Activated naive CD4-positive, alpha-beta T cell treated with anti-CD3 and anti-CD28 coated beads, Interleukin-2, amount 10 ng/mL, durations not matched to agents 5 hours and 36 hours (primary cell): ENCODE data around the gene PRAMEF11. TPM values are rescaled to one million over a fixed set of nuclear protein-coding genes. Genes with fewer than 3 reads are reported as not detected.

Experiments
- total RNA-seq, 2 experiments: library from RNA; stranded (reverse); gene quantifications; one replicate each; pipeline ENCODE4 v1.2.3, GENCODE V29; 2021

Gene PRAMEF11
- total RNA-seq, result not detected

DNA sequence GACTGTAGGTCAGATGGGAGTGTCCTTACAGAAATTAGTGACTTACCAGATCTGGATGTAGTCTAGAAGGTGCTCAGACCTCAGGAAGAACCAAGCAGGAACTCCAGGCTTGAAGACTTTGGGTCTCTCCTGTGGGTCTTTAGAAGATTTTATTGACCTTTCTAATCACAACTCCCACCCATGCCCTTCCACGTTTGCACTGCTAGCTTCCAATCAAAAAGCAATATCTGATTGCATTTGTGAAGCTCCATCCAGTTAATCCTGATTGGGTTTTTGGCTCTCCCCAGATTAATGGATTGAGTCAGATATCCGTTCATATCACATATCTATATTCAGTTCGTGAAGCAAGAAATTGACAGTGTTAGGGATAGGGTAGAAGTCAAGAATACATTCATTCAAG, at the start of gene PRAMEF11:
Gene PRAMEF11, minus strand, starts transcription at position 101 of the 400 bp plus-strand sequence. CDS start 2,621 bp downstream, outside the sequence.

GRCh38 chr1:12856786-12857185, 25.6 kb upstream of the PRAMEF11 start, which contains the start of gene PRAMEF2:
TSS of gene PRAMEF2 (plus strand) at chr1:12857086. CDS start at chr1:12859010, 1,924 bp downstream.

DNA sequence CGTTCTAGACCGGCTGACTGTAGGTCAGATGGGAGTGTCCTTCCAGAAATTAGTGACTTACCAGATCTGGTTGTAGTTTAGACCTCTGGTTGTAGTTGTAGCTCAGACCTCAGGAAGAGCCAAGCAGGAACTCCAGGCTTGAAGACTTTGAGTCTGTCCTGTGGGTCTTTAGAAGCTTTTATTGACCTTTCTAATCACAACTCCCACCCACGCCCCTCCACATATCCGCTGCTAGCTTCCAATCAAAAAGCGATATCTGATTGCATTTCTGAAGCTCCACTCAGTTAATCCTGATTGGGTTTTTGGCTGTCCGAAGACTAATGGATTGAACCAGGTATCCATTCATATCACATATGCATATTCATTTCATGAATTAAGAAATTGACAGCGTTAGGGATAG, 17.4 kb upstream of the PRAMEF11 start, which contains the start of gene HNRNPCL1:
Gene HNRNPCL1, minus strand, starts transcription at position 101 of the 400 bp plus-strand sequence. CDS start 431 bp downstream, outside the sequence.

GRCh38 chr1:12791097-12791496, 40.1 kb downstream of the PRAMEF11 start, which contains the start of gene PRAMEF1:
TSS of gene PRAMEF1 (plus strand) at chr1:12791397. CDS start at chr1:12793228, 1,831 bp downstream.

Other genes starting within 250 kb of the PRAMEF11 start
- 10 to 100 TPM; 67.5 to 74.3 TPM for gene DHRS3, start 213.2 kb downstream of the PRAMEF11 start, total RNA-seq
- not detected for gene AADACL4, start 187.3 kb downstream of the PRAMEF11 start, total RNA-seq
- not detected for gene AADACL3, start 115.3 kb downstream of the PRAMEF11 start, total RNA-seq
- not detected for gene CFAP107, start 85.2 kb downstream of the PRAMEF11 start, total RNA-seq
- gene PRAMEF12, start 57.7 kb downstream of the PRAMEF11 start, total RNA-seq, result not detected
- gene PRAMEF1, start 40.0 kb downstream of the PRAMEF11 start, total RNA-seq, result not detected
- gene HNRNPCL1, start 17.3 kb upstream of the PRAMEF11 start, total RNA-seq, result not detected
- gene PRAMEF2, start 25.7 kb upstream of the PRAMEF11 start, total RNA-seq, result not detected
- gene PRAMEF4, start 54.8 kb upstream of the PRAMEF11 start, total RNA-seq, result not detected
- not detected for gene PRAMEF10, start 66.9 kb upstream of the PRAMEF11 start, total RNA-seq
- gene PRAMEF7, start 85.2 kb upstream of the PRAMEF11 start, total RNA-seq, result not detected
- not detected for gene PRAMEF6, start 116.2 kb upstream of the PRAMEF11 start, total RNA-seq
- gene PRAMEF27, start 225.2 kb upstream of the PRAMEF11 start, total RNA-seq, result not detected
- gene HNRNPCL3, start 229.4 kb upstream of the PRAMEF11 start, total RNA-seq, result not detected
- gene PRAMEF25, start 239.4 kb upstream of the PRAMEF11 start, total RNA-seq, result not detected